GM18517 (cell line): ENCODE measurements around the gene EXD3.
A peak's percentile ranks its signal among the peaks of the same experiment; 100 is the strongest.

ENCODE experiments used
- ATAC-seq: cut with Tn5 transposase; IDR thresholded peaks from one replicate; pipeline ENCODE4 v1.9.1; 2021; ENCODE audit warnings: mild to moderate bottlenecking, moderate library complexity; ENCODE audit not compliant: unreplicated experiment

EXD3 gene

DNA sequence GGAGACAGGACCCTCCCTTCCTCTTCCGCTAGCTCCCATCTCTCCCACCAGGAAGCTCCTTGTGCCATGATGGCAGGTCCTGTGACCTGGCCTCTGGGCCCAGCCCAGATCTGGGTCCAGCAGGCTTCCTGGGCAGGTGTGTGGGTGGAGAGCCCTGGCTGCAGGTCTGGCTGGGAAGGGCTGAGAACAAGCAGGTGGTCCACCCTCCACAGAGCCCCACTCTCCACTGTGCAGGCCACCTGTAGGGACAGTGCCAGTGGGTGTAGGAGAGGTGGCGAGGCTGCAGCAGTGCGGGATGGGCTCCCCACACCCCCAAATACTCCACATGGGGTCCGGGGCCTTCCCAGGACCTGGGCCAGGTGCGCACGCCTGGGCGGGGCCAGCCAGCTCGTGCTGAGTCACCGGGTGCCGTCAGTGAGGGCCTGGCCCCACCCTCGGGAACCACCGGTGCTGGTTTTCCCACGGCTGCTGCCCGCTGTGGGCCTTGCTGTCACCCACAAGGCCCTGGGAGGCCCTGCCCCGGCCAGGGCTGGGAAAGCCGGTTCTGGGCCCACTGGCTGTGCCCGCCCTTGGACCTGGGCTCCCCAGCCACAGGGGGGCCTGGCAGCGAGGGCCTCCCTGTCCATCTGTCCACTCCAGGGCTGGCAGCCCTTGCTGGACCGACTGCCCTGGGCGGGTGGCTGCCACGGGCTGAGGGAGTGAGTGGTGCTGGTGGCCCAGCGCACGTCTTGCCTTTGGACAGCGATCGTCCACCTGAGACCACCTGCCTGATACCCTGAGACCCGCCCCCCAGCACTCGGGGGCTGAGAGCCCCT is 111.6 kb downstream of the EXD3 start:
- ATAC-seq: no peak

DNA sequence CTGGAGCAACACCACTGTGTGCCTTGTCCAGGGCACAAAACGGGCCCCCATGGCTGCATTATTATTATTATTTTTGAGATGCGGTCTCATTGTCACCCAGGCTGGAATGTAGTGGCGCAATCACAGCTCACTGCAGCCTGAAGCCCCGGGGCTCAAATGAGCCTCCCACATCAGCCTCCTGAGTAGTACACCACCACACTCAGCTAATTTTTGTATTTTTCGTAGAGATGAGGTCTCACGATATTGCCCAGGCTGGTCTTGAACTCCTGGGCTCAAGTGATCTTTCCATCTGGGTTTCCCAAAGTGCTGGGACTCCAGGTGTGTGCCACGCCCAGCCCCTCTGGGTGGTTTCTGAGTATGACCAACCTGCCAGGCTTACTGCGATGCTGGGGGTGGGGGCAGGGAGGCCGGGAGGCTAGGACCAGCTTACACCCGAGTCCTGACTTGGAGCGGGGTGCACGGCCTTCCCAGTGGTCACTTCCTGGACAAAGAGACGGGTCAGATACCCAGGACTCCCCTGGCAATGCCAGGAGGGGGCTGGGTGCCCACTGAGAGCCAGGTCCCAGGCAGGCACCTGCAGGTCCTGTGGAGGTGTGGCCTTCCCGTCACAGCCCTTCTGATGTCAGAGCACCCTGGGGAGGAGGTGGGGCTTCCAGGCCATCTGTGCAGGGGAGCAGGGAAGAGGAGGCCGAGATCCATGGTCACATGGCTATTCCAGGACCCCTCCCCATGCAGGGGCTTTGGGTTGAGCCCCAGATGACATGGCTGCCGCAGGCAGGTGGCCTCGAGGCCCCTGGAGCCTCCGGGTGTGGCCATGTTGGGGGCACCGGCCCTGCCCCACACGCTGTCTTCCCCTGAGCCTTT is 112.5 kb downstream of the EXD3 start:
- ATAC-seq: no peak

DNA sequence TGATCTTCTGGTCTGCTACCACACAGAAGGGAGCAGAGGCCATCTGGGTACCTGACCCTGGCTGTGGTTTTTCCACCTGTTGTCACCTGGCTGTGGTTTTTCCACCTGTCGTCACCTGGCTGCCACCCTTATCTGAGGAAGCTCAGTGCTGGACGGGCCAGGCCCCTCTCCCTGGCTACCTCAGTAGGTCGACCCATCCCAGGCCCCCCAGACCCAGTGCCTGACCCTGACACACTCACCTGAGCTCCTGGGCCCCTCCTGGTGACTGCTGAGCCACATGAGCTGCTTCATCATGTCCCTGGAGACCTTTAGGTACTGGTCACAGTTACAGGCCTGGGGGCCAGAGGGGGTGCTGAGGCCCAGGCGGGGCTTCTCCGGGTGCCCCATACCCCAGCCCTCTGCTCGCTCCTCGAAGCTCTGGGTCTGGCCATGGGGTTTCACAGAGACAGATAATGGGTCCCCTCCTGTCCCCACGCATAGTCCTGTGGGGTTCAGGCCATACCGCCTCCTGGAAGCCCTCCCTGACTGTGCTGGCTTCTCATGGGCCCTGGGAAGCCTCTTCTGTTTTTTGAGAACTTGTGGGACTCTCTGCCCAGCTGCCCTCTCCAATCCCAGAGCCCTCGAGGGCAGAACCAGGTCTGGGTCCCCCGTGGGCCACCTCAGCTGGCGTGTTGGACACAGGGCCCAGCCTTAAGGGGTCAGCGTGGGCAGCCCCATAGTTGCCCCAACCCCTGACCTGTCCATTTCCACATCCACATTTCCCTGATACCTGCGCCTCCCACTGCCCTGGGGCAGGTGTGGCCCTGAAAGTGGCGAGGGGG is 113.4 kb downstream of the EXD3 start:
- no peak for ATAC-seq

DNA sequence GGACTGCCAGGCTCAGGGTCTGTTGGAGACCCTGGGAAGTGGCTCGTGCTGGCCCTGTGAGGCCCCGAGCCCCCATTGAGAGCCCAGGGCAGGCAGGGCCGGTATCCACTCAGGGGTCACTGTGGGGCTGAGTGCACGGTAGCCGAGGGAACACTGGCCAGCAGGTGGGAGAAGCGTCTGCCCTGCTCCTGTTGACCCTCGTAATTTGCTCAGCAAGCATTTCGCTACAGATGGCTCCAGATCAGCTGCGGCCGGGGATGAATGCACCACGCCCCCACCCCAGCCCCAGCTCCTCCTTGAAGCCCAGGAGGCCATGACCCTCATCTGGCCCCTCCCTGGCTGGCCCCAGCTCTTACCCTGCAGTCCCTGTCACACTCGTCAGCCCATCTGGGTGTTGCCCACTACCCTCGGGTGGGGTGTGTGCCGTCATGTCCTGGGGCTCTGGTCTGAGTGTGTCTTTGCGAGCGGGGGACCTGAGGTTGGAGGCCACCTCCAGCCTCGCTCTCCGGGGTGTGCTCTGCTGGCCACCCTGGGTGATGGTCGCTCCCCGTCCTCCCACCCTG is 114.8 kb downstream of the EXD3 start:
- no peak for ATAC-seq

DNA sequence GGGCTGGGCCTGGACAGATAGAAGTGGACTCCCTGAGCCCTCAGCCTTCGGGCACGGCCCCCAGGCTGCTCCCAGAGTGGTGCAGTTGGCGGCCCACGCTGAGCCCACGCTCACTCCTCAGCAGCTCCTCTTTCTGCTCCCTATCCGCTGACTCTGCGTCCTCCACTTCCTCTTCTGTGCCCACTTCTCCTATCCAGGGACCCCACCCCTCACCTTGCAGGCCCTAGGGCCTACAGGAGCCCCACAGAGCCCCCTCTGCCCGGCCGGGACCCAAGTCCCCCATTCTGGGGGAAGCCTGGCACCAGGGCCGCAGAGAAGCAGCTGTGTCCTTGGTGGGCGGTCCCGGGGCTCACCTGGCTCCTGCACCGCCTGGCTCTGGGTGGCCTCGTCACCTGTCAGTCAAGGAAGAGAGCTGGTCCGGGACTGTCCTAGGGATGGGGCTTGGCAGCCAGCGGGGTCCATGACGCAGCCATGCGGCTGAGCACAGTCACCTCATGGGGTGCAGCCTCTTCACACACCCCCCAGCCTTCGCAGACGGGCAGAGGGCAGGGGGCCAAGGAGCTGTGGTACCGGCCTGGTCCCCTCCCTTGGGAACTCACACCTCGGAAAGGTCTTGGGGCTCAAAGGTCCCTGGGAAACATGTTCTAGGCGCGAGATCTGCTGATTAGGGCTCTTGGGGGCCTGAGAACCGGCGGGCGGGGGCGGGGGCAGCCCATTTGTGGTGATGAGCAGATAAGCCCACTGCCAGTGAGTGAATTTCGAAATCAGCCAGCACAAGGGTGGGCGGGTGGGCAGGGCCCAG is 115.5 kb downstream of the EXD3 start:
- ATAC-seq: no peak

DNA sequence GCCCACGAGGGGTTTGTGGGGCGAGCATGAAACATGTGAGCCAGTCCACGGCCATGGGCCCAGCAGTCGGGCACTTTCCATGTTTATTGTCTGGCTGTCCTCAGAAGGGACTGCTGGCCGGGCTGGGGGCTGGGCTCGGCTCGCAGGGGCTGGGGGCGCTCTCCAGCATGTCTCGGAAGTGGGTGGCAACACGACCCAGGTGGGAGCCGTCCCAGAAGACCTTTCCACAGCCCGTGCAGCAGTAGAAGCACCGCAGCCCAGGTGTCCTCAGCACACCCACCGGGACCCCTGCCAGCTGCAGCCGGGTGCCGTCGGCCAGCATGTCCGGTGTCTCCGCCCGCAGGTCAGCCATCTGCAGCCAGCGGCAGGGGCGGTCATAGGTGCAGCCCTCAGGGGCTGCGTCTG is 116.1 kb downstream of the EXD3 start:
- no peak for ATAC-seq

DNA sequence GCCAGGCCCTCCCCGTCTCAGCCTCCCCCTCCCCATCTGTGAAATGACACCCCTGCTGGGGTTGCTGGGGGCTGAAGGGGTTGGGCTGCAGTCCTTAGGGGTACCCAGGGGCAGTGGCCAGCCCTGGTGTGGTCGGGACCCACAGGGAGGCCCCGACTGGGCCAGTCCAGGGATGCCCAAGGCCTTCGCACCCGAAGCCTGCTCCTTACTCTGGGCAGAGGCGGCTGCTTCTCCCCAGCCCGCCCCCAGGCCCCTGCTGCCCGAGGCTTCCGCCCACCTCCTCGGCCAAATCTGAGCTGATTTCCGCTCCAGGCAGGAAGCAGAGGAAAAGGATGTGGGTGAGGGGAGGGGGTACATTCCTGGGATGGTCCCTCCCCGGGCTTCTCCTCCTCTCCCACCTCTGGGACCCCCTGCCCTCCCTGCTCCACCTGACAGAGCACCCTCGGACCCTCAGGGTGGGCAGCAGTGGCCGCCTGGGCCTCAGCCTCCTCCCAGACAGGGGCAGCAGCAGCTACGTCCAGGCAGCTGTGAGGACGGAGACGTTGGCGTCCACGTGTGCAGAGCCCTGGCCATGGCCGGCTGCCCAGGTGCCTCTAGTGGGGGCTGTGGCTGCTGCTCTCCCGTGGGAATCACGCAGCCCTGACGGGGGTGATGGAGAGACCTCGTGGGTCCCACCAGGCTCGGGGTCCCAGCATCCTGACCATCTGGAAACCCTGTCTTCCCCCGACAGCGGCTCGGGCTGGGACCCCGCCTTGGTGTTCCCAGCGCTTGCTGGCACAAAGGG is 116.7 kb downstream of the EXD3 start:
- ATAC-seq: no peak

DNA sequence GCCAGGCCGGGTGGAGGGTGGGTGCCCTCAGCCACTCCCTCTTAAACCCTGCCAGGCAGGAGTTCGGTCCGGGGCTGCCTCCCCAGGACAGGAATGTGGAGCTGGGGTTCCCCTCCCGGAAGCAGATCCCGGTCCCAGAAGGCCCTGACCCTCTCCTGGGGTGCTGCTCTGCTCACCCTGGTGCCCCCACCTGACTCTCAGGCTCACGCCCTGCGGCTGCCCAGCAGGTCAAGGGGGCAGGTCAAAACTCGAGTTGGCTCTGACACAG is 117.2 kb downstream of the EXD3 start:
- ATAC-seq: no peak

DNA sequence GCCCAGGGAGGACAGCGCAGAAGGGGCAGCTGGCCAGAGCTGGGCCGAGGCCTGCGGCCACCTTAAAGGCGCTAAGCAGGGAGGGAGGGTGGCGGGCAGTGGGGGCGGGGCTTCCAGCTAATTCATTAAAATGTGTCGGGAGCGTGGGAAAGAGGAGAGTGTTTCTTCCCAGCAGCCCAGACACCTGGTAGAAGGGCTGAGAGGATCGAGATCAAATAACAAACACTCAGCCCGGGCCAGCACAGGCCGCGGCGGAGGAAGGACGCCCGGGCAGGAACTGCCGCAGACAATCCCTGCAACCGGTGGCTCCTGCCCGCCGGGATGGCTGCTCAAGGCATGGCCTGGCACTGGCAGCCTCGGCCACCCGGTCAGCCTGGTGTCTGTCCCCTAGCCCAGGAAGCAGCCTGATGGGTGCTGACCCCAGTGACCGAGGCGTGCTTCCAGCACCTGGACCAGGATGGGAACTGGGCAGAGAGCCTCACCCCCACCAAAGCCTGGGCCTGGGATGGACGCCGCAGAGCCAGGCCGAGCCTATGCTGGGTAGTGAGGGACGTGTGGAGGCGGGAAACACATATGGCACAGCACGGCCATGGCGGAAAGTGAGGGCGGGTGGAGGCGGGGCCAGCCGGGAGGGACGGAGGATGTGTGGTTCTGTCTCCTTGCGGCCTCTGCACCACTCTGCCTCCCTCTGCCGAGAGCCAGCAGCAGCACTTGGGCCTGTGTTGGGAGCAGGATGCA is 117.7 kb downstream of the EXD3 start:
- no peak for ATAC-seq

DNA sequence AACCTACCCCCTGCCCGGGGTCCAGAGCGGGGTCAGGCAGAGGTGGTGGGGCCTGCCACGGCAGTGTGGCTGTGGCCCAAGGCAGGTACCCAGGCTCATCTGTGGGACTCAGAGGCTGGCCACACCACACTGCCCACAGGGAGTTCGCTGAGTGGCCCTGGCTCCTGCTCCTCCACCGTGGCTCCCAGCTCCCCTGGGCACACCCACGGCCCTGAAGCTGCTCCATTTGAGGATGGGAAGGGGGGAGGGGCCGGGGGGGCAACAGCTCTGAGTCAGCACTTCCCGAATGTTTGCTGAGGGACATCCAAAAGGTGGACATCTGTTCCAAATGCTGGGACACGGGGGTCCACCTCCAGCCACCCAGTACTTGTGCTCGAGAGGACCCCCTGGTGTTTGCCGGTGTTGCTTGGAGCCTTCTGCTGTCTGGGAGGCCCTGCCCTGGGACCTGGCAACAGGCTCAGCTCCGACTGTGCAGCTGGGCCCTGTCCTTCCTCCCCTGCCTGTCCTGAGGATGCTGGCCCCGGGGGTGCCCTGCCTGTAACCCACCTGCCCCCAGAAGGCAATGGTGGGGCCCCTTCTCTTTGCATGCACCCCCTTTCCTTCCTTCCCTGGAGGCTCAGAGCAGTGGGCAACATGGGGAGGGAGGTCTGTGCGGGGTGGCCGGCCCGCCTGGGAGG is 118.4 kb downstream of the EXD3 start:
- no peak for ATAC-seq

DNA sequence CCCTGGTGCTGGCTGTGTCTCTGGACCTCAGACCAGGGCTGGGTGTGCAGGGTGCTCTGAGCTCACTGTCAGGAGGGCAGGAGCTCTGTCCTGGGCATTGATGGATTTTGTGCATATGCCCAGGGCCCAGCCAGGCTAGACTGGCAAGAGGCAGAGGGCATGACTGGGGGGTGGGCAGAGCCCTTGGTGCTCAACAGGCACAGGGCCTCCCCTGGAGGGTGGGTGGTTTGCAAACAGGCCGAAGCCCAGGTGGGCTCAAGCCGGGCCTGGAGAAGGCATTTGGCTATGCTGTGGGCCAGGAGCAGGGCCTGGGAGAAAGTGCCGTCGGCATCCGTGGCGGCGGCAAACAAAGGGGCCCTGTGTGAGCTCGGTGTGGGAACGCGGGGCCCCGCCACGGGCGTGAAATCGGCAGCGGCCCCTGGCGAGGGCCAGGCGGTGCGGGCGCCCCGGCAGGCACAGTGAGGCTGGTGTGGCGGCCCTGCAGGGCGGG is 119.0 kb downstream of the EXD3 start:
- ATAC-seq: no peak

DNA sequence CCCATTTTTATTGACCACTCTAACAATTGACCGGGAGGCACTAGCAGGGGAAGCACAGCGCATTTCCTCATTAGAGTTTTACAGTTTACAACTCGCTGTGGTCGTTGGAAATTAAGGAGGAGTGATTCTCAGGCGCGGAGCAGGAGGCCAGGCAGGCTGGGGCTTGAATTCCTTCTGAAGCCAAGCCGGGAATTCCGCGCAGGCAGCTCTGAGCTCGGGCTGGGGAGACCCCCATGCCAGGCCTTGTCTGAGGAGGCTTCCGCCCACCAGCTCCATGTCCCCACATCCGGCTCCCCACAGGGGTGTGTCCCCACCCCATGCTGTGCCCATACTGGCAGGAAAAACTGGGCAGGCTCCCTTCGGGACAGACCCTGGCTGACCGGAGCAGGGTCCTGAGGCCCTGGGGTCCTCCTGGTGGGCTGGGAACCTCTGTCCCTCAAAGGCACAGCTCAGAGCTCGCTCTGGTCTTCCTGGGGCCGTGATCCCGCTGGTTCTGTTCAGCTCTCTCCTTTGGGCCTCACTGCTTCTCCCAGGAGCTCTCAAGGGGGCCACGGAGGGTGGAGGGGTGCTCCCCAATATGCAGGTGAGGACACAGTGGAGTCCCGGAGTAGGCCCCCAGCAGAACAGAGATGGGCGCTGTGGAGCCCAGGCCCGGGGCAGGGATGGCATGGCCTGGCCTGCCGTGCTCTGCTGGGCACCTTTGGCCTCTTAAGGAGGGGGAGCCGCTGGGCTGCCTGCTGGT is 119.6 kb downstream of the EXD3 start:
- no peak for ATAC-seq

DNA sequence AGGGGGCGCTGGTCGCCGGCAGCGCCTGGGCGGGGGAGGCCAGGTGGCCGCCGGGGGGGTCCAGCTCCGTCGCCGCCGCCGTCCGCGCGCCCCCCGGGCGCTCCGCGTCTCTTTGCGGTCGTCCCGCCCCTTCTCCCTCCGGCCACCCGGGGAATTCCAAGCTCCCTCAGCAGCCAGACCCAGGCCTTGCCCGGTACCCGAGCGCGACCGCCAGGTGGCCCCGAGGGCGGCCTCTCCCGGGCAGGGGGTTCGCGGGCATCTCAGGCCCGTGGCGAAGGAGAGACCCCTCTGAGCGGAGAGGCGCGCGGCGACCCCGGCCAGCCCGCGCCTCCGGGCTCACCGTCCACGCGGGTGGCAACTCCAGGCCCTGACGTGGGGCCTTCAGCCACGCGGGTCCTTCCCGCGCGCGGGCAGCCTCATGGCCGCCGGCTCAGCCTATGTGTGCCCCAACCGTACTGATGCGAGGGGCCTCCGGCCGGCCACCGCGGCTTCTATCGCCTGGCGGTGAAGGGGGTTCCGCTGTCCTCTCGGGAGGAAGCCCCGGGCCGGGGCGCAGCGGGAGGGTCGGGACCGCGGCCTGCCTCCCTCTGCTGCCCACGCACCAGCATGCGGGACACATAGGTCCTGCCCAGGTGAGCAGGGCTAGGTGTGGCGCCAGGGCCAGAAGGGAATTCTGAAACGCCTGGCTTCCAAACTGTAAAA is 120.4 kb downstream of the EXD3 start:
- ATAC-seq: peak; percentile 45

DNA sequence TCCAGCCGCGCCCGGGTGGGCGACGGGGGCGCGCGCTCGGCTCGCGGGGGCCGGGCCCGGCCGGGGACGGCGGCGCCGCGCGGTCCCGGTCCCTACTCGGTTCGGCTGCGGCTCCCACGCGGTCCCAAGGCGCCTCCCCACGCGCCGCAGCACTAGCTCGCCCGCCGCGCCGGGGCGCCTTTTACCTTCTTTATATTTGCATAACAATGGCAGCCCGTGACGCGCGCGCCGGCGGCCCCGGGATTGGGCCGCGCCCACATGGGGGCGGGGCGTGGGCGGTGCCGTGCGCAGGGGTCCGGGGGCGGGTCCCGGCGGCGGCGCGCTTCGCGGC is 120.9 kb downstream of the EXD3 start, which contains the start of gene NRARP:
Gene NRARP, minus strand, starts transcription at position 154 of the 331 bp plus-strand sequence. CDS start 343 bp downstream, outside the sequence.
- peak; percentile 62 for ATAC-seq

DNA sequence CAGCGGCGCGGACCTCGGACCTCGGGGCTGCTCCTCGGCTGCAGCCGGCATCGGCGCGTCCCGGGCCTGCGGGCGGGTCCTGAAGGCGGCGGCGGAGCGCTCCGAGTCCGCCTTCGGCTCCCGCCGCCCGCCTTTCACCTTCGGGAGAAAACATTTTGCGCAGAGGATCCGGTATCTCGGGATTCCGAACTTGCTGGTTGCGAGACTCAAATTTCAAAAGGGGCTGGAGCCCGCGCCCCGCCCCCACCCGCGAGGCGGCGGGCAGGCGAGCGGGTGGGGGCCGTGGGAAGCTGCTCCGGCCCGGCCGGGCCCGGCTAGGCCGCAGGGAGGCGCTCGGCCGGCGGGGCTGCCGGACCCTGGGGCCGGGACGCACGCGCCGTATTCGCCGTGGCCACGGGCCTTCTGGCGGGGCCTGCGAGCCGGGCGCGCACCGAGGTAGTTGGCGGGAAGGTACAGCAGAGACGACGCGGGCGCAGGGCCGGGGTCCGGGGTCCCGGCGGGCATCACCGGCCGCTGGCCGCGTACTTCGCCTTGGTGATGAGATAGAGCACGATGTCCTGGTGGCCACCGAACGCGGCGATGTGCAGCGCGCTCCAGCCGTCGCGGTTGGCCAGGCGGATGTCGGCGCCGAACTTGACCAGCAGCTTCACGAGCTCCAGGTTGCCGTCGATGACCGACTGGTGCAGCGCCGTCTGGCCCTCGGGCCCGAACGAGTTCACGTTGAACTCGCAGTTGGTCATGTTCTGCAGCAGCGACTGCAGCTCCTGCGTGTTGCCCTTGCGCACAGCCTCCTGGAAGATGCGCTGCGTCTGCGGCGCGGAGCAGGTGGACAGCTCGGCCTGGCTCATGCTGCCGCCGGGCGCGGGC is 121.6 kb downstream of the EXD3 start:
- ATAC-seq: no peak

DNA sequence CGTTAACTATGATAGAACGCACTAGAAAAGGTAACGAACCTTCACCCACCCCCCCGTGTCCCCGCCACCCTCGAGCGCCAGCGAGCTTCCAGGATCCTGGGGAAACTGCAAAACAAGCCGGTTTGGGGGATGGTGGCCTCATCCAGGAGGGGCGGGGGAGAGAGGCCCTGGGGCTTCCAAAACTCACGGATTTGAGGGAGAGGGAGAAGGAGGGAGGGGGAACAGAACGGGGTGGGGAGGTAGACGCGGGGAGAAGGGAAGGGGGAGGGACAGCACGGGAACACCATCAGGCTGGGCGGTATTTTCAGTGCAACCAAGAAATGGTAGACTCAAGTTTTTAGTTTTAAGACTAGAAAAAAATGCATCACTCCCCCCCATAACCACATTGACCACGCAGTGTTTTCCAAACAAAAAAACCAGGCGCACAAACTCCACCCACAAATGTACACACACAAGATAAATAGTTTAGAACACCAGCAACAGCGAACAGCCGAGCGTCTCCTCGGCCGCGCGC is 122.3 kb downstream of the EXD3 start:
- ATAC-seq: no peak
